NOMO-1 (cell line): ENCODE data around the gene TPRG1.

Source experiments
- DNase-seq, 2 experiments: peaks; one replicate each; lab custom pipeline; 2025; ENCODE audit not compliant: unreplicated experiment in 2 of 2; lab: John Stamatoyannopoulos, UW

TPRG1 gene, protein sequence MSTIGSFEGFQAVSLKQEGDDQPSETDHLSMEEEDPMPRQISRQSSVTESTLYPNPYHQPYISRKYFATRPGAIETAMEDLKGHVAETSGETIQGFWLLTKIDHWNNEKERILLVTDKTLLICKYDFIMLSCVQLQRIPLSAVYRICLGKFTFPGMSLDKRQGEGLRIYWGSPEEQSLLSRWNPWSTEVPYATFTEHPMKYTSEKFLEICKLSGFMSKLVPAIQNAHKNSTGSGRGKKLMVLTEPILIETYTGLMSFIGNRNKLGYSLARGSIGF

DNA sequence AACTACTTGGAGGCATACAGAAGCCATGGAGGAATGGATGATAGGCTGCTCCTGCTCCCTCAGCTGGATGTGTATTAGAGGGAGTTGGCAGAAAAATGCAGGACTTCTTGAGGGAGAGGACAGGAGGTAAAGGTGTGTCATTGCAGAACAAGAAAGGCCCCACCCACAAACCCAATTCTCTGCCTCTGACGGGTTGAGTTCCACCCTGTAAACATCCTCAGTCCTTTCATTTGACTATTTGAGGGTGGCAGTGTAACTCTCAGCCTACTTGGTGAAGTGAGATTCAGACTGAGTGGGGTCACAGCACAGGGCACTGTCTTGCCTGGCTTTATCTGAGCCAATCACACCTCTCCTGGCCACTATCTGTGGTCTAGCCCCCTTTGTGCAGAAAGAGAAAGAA lies at the start of gene TPRG1:
Gene TPRG1 (plus strand): TSS at position 265 of the 400 bp plus-strand sequence. CDS start 35,414 bp downstream, outside the sequence.
- no peak for DNase-seq

DNA sequence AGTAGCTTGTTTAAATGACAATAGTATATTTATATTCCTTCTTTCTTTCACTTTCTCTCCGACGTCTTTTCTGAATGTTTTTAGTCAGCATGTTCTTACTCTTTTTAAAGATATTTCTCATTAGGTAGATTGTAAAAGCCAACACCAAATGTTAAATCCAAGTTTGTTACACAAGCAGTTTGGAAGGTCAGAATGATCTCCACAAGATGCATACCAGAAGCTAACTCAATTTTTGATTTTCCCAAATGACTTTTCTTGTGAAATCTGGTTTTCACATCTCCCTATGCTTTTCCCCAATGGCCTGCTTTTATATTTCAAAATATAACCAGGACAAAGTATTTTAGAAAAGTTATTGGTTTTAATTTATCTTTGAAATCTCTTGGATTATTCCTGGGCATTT lies 49.7 kb upstream of the TPRG1 start:
- no peak for DNase-seq

DNA sequence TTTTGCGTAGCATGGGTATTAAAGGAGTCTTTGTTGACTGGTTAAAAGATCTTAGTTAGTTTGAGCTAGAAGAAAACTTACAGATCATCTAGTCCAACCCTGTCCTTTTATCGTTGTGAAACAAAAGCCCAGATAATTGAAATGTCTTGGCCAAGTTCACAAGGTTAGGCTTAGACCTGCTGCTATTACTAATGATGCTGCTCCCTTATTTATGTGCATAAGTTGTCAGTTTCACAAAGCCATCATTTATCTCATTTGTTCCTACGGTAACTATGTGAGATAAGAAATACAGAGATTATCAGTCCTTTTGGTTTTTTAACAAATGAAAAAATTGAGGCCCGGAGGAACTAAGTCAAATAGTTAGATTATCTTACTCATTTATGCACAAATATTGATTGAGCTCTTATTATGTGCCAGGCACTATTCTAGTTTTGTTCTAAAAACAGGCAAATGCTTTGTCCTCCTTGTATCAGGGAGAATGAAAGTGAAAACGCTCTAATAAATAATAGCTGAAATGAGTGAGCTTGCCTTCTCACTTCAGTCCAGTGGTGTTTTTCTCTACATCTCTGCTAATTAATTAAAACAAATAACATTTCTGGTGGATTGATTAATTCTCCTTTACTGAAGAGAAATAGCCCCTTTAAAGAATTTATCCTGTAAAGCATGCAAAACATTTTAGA lies 49.1 kb upstream of the TPRG1 start:
- DNase-seq = no peak

DNA sequence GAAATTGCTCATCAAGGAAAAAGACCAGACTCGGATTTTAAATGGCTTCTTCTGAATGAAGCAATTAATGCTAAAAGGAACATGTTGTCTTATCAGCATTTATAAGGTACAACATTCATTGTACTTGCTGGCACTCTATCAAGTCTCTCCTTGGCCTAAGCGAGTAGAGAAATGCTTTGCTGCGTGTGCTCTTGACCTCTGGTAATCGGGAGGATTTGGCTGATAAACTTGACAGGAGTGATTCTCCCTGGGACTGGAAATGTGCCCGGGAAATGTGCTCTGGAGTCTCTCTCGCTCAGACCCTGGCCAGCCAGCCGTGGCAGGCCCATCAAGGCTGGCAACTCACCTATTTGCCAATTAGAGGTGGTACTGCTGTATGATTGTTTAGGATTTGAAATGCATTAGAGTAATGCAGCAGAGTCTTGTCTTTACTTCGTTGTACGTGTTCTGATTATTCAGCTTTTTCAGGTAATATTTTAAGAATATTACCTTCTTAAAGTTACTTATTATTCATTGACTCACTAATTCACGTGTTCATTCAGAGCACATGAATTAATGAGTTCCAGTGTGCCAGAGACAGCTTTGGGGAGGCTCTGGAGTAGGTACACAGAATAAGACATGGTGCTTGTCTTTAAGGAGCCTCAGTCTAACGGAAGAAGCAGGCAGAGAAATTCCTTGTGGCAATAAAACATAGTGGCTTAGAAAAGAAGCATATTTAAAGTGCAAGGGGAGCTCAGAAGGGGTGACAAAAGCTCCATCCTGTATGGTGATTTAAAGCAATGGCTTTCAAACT lies 48.0 kb upstream of the TPRG1 start:
- no peak for DNase-seq

DNA sequence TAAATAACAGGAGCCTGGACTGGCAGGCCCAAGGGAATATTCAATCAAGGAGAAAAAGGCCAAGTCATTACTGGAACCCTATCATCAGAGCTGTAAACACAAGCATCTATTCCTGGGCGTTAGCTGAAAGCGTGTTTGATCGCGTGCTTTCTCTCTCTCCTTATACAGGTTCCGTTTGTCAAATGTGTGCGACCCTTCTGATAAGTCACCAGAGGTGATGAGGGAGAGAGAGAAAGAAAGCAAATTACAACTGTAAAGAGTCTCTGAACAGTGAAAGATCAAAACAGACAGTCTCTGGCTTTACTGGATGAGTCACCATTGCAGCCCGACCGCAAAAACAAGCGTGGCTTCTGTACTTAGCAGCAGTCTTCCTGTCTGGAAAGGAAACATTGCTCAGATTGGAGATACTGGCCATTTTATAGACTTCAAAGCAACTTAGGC lies 39.5 kb upstream of the TPRG1 start:
- peak; percentile 83 to 94 for DNase-seq

DNA sequence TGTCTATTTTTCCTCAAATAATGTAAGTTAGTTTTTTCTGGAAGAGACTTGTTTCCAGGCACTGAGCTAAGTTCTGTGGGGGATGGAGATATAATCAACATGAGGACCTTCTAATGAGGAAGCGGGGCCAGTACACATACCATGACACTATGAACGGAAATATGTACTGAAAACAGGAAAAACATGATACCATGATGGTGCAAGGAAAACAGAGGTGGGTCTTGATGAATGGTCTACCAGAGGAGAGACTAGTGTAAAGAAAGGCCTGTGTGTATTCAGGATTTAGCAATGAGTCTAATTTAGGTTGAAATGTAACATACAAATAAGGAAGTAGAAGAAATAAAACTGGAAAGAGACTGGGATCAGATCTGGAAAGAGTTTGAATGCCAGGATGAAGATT lies 38.9 kb upstream of the TPRG1 start:
- peak in 1 of 2 experiments; percentile 30 for DNase-seq

DNA sequence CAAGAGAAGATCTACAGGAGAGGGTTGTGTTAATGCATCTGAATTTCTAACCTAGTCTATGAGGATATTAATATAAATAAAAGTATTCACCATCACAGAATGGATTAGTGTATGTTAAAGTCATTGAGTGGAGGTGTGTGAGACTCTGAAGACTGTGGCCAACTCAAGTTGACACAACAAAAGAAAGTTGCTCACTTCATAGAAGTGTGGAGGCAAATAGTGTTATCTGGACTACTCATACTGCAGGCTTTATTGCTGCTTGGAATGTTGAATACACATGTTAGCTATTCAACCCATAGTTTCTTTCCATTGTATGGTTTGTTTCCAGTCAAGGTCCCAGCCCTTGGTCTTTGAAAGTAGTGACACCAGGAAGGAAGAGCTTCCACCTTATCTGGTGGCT lies 38.0 kb upstream of the TPRG1 start:
- no peak for DNase-seq

DNA sequence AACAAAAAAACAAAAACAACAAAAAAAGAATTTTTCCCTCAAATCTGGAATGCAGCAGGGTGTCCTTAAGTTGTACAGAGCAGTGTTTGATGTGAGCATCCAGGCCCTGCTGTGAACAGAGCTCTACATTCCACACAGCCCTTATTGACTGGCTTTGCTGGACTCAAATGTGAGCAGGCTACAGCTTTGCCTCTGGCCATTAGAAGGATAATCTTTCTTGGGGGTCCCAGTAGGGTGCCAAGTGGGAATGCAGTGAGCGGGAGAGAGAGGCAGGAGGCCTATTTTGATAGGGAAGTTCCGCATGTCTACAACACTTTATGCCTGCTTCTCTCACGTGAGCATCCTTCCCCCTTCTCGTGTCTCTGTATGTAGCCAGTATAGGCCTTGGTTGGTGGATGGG lies 34.4 kb upstream of the TPRG1 start:
- no peak for DNase-seq

DNA sequence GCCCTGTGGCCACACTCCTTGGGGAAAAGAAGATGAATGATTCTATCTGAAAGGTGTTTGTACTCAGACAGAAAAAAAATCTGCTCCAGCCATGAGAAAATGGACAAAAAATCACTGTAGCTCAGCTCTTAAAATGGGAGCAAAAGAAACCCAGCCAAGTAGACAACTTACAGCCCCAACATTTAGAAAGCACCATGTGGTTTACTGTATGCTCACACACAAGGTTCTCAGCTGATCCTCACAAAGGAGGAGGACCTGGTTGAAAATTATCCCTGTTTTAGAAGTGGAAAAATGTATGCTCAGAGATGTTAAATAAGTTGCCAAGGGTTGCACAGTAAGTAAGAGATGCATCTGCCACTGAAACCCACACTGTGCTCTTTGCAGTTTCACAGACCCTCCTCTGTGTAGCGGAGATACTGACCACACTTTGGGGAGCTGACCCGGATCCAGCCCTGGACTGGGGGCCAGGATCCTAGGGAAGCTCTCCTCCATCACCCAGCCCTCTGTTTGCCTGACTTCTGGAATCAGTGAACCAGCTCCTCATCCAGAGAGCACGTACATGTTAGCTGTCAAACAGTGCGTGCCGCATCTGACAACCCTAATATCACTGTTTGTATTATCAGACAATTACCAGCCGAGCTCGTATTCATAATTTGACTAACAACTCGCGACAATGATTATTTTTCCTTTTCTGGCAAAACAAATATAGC lies 32.7 kb upstream of the TPRG1 start:
- DNase-seq = no peak

DNA sequence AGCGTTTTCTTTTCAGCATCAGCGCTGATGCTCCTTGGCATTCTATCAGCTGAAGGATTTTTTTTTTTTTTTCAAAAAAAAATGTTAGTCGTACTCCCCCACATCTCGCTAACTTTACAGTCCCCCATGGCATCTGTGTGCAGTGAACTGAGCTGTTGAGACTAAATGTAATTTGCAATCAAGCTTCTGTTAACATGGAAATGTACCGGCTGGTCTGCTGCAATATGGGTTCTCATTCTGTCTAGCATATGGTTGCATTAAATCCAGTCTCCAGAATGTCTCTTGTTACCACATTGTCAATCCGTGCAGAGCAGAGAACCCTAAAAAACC lies 32.2 kb upstream of the TPRG1 start:
- no peak for DNase-seq

DNA sequence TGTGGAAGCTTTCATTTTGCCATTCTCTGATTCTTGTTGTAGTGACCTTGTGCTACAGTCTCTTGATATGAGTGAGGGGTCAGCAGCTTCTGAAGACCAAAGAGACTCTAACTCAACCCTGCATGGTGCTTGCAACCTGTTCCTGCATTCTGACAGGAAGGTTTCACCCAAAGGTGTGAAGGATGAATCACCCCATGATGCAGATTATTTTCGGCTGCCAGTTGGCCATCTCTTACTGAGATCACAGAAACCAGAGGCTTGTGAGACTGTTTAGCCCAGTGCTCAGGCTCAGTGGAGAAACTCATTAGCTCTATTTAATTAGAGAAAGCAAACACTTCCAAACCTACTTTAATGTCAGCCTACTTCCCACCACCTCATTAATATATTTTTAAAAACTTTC lies 29.2 kb upstream of the TPRG1 start:
- DNase-seq = no peak

DNA sequence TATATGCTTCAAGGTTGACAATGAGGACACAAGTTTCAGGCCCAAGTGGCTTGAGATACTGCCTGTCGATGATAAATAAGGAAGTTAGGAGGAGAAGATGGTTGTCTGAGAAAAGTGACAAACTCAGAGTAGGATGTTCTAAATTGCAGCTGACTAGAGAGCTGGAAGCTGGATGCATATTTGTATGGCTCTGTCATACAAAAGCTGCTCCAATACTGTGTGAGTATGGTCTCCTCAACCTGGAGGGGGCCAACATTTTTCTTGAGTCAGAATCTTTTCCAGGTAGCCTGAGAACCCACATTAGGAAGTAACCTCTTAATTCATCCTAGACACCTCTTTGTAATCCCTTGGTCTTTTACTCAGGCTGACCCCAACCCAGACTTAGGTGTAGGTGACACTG lies 28.4 kb upstream of the TPRG1 start:
- peak in 1 of 2 experiments; percentile 35 for DNase-seq

DNA sequence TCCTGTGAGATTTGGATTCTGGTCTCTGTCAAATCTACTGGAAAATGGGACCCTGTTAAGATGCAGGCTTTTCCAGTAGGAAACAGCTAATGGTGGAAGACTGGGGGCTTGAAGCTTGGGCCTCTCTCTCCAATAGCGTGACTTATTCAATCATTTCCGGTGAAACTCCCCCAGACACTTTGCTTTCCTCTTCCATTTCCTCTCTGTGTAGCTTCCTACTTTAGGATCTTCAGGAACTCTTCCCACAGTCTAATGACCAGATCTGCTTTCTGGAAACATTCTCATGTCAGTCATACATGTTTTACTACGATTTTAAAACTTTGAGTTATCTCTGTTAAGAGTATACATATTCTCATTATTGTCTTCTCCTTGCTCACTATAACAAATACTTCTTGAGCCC lies 28.0 kb upstream of the TPRG1 start:
- DNase-seq = no peak

DNA sequence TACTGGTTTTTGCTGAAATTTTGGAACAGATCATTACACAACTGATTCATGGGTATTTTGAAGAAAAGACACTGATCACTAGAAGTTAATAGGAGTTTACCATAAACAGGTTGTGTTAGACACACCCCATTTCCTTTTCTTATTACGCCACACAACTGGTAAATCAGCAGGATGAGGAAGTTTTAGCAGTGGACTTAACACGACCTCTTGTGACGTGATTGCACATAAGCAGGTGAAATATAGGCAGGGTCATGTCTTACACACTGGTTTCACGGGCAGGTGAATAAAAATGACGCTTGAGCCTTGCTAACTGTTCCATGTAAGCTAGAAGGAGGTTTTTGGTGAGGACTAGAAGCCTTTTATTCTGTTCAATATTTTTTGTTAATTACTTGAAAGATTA lies 27.1 kb upstream of the TPRG1 start:
- DNase-seq = peak; percentile 75 to 94

DNA sequence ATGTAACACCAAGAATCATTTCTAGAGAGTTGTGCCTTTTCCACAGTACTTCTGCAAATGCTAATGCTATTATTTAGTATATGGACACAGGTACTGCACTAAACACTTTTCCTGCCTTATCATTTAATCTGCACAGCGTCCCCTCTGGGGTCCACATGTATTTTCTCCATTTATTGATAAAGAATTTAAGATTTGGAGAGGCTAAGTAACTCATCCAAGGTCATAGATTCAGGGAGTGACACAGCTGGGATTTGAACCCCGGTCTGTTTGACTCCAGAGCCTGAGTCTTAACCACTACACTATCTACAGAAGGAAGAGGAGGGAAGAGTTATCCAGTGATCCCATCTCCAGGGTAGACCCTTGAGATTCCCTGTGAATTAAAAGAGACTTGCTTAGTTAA lies 24.9 kb upstream of the TPRG1 start:
- no peak for DNase-seq

DNA sequence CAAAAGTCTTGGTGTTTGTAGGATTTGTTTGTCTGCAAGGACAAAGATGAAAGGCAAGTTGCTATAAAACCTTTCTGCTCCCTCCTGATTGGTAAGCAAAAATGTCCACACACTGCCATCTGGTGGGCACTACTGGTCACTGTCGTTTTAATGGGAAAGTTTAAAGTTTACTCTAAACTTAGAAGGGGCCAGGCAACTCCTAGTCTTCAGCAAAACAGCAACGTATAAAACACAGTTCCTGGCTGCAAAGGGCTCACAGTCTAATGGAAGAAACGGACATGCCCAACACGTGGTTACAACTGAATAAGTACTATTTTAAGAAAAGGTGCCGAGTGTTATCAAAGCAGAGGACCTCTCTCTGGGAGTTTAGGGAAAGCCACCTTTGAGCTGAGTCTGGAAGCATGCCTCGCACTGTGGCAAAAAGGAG lies 23.7 kb upstream of the TPRG1 start:
- peak; percentile 59 to 82 for DNase-seq

DNA sequence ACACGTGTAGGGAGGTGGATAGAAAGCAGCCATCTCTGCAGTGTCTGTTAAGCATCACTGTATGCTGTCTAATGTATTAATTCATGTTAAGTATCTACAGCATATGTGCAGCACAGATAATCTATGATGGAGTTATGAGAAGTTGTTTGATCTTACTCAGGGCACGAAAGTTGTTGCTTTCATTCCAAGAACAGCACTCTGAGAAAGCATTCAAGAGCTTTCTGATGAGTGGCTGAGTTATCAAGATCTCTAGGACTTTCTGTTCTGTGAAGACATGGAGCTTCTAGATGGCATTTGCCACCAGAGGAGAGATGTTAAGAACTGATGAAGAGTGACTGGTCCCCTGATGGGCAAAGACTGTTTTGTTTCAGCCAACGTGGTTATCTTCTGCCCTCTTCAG lies 22.6 kb upstream of the TPRG1 start:
- no peak for DNase-seq

DNA sequence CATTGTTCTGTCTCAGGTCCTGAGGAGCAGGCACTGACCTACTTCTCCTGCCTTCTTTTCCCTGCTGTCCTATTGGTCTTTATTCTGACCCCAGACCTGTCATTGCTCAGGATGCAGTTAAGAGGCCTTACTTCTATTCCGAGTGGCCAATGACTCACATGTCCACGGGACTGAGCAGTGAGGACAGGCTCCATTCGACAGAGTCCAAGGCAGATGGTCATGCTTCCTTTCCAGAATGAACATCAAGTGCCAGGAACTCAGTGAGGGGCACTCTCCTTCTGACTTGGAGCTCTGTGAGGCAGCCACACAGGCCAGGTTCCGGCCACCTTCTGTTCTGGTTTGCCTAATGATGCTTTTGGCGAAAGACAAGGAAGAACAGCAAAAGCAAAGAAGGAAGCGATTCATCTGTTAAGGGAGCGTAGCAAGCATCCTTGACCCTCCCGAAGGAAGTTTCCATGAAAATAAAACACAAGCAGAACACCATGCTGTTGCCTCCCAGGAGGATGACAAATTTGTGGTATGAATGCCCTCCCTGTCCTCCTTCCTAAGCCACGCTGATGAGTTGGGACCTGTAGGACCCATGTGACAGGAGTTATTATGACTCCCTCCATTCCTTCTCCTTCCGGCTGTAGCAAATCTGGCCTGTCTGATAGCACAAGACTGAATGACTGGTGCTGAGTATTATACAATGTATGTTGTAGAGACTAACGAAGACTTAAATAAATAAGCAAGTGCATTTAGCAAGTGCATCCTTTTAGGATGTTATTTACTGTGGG lies 14.4 kb upstream of the TPRG1 start:
- no peak for DNase-seq

DNA sequence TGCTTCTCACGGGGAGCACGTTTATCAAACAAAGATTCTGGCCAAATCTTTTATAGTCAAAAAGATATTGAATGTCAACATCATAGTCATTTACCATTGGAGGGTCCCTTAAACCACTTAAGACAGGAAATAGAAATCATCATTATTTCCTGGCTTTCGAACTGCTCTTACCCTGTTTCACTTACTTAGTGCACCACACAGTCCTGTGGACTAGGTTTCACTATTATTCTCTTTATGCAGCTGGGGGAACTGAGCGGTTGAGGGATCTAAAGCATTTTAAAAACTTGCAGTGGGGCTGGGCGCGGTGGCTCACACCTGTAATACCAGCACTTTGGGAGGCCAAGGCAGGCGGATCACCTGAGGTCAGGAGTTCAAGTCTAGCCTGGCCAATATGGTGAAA lies 13.7 kb upstream of the TPRG1 start:
- DNase-seq = no peak

DNA sequence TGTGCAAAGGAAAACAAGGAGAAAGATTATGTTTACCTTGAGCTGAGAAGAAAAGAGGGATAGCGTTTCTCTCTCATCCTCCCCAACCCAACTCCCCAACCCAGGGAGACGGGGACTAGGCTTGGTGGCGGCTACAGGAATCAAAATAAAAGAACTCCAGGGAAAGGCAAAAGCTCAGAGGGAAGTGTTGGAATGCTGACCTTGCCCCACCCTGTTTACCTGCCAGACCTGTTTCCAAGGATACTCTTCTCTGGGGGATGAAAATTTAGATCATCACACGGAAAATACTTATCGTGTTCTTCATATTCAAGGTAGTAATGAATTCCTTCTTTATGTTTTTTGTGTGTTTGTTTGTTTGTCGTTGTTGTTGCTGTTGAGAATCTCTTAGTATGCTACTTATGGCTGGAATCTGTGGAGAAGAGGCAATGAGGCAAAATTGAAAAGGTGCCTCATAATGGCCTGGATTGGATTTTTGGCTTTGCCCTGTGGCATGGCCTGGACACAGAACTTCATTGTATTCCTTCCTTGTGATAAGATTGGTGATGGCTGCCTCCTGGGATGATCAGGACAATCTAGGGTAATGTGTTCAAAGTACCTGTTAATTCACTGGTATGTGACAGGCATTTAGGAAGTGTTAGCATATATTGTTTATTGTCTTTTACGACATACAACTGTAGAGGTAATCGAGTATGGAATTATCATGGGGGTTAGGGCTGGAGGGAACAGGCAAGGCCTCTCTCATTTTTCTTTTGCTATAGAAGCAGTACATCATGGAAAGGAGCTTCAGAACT lies 11.1 kb upstream of the TPRG1 start:
- no peak for DNase-seq
